Measurements from ENCODE around the gene PANK2. TPM values are rescaled to one million over a fixed set of nuclear protein-coding genes. Genes with fewer than 3 reads are reported as not detected.

The PANK2 gene
- total and polyA plus RNA-seq, 2 experiments from 2014 or later = 36.1 to 72.0 TPM

- TF ChIP-seq ZNF462 (CRISPR knock-in tag; IDR thresholded peaks at IDR 0.05) (no peak), ETS1 (IDR thresholded peaks at IDR 0.05) (no peak), JUNB (IDR thresholded peaks at IDR 0.05; ENCODE audit: unreplicated experiment) (no peak)
Observed at GRCh38 chr20:3933218-3933617, 44.0 kb downstream of the PANK2 start (continued).

- Histone ChIP-seq H3K4me3 (no peak overlapping the region), H3K27ac (ENCODE audit: low read depth) (no peak overlapping the region)
- no peak overlapping the region for H3K27ac Mint-ChIP-seq
- TF ChIP-seq EZH2 (IDR thresholded peaks at IDR 0.05; ENCODE audit: low read depth, unreplicated experiment) = no peak
- no peak for TF ChIP-seq NANOG (IDR thresholded peaks at IDR 0.05; ENCODE audit: borderline replicate concordance)
- no peak for TF ChIP-seq CTCF (conservative IDR thresholded peaks at IDR 0.05; ENCODE audit: low read depth in 2 of 2)
- TF ChIP-seq ZNF114 (CRISPR knock-in tag; IDR thresholded peaks at IDR 0.05) = no peak
- no peak for TF ChIP-seq REST (IDR thresholded peaks at IDR 0.05; ENCODE audit: unreplicated experiment)
- TF ChIP-seq ETS1 (IDR thresholded peaks at IDR 0.05) = no peak
- TF ChIP-seq JUNB (IDR thresholded peaks at IDR 0.05; ENCODE audit: unreplicated experiment) = no peak
- no peak for TF ChIP-seq EZH2phosphoT487 (IDR thresholded peaks at IDR 0.05; ENCODE audit: unreplicated experiment)
Observed at GRCh38 chr20:3934624-3935023, 45.4 kb downstream of the PANK2 start.

More at GRCh38 chr20:3934624-3935023, 45.4 kb downstream of the PANK2 start:
- no peak overlapping the region for H3K4me3 Mint-ChIP-seq
- no peaks in the 10 kb centered on the region; the same call in none of the 2 replicates for H4K20me1 ChIP-seq (replicated peaks; ENCODE audit: insufficient read depth)
- H3K27me3 ChIP-seq (ENCODE audit: insufficient read depth) = no peaks in the 10 kb centered on the region
- H2AFZ ChIP-seq = no peak overlapping the region
- peaks cover 7% of the 10 kb centered on the region; the same call in 2 of the 3 replicates for H3K36me3 Mint-ChIP-seq (ENCODE audit: low read depth)
- H3F3A ChIP-seq (replicated peaks; ENCODE audit: low read depth) = peaks cover 3% of the 10 kb centered on the region; the same call in 1 of the 2 replicates
- peaks cover 10% of the 10 kb centered on the region for H3K4me1 ChIP-seq (ENCODE audit: insufficient read depth)
- H3K4me1 Mint-ChIP-seq = peaks cover 6% of the 10 kb centered on the region
- H3K9me2 ChIP-seq (ENCODE audit: insufficient read depth) = no peaks in the 10 kb centered on the region
- H3K4me2 ChIP-seq = no peak overlapping the region
- H3K27me3 Mint-ChIP-seq (ENCODE audit: insufficient read depth, low read depth, poor library complexity) = peaks cover 25% of the 10 kb centered on the region
- no peaks in the 10 kb centered on the region for H3K9me3 Mint-ChIP-seq
- DNase-seq (ENCODE audit: low spot score) (no peak), ATAC-seq (no peak)
- H3K36me3 ChIP-seq (ENCODE audit: insufficient read depth) = no peaks in the 10 kb centered on the region
- no peaks in the 10 kb centered on the region for H3K79me2 ChIP-seq (replicated peaks; ENCODE audit: insufficient read depth)

Measured in GM23338 (cell line).